Bladder microvascular endothelial cell (primary cell): ENCODE results near the gene ZNF222. TPM values are rescaled to one million over a fixed set of nuclear protein-coding genes. Genes with fewer than 3 reads are reported as not detected.

Source experiments
- total RNA-seq: library from RNA; depleted of rRNA; stranded (reverse); fragments of >200 nt; gene quantifications from 2 replicates; pipeline ENCODE4 v1.2.3, GENCODE V29; 2014

ZNF222 gene
- 3.6 and 5.9 TPM in 2 replicates for total RNA-seq

DNA sequence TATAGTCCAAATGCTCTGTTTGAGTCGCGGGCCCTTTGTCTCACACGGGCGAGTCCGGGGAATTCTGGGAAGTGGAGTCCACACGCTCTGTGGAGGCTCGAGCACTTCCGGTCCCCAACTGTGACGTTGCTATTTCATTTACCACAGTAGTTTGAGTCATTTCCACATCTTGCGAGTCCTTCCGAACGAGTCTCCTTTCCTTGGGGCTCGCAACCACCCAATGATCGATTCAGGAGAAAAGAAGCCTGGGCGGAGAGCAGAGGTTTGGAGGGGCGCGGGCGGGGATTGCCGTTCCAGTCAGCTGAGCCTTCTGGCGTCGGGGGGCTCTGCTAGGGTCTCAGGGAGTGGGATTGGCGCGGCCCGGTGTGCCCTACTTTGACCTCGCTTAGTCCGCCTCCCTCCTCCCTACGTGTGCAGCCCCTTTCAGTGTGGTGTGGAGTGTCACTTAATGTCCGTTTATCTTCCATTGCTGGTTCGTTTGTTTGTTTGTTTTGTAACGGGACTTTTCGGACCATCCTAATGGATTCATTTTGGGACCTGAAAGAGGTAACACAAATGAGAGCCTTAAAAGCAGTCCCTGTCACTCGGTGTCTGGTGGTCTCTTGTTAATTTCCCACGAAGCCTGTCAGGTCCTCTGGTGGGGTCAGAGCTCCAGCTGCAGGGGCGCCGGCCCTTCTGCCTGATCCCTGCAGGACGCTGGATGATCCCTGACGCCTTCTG, at the start of gene ZNF222:
Gene ZNF222 (plus strand): TSS at position 163 of the 720 bp plus-strand sequence. CDS start 58 bp downstream, at position 221.

DNA sequence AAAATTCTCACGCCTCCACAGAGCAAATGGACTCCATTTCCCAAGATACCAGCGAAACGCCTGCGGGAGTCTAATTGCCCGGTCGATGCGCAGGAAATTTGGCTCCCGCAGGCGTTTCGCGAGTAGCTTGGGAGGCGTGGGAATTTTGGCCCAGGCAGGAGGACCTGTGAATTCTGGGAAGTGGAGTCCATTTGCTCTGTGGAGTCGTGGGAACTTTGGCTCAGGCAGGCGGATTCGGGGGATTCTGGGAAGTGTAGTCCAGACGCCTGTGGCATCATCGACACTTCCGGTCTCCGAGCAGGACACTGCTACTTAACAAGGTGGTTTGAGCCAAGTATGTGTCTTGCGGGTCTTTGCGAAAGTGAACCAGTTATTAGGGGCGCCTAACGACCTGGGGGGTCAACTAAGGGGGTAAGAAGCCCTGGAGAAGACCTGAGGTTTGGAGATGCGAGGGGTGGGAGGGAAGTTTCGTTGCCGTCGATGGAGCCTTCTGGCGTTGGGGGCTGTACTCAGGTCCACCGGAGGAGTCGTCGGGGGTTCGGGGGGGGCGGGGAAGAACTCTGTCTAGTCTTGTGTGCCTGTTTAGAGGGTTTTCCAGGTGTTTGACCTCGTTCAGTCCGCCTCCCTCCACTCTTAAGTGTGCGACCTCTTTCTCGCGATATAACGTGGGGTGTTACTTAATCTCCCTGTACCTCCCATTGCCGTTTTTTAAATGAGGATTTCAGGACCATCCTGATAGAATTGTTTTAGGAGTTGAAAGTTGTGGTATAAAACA, 41.1 kb upstream of the ZNF222 start, which contains the start of gene ZNF155:
Gene ZNF155 (plus strand): TSS at position 277 of the 775 bp plus-strand sequence. CDS start 4,356 bp downstream, outside the sequence.

DNA sequence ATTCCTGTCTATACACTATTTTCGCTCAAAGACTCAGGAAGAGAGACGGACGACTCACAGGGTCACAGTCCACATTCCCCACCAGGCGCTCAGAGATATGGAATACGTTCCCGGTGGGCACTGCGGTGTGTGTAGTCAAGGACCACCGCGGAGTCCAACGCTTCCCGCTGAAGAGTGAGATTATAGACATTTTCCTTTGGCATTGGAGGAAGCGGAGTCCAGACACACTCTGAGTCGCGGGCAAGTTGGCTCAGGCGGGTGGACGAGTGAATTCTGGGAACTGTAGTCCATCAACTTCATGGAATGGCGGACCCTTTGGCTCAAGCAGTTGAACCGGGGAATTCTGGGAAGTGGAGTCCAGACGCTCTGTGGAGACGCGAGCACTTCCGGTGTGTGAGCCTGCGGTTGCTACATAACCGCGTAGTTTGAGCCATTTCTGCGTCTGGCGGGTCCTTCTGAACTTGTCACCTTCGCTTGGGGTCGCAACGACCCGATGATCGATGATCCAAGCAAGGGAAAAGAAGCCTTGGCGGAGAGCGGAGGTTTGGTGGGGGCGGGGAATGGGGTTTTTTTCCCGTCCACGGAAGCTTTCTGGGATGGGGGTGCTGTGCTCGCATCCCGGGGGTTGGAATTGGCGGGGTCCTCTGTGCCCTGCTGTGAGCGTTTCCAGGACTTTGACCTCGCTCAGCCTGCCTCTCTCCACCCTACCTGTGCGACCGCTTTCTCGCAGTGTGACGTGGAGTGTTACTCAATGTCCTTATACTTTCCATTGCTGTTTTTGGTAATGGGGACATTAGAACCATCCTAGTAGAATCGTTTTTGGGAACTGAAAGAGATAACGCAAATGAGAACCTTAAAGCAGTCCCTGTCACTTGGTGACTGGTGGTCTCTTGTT, 22.4 kb upstream of the ZNF222 start, which contains the start of gene ZNF230:
Gene ZNF230 (plus strand): TSS at position 392 of the 895 bp plus-strand sequence. CDS start 4,122 bp downstream, outside the sequence.

DNA sequence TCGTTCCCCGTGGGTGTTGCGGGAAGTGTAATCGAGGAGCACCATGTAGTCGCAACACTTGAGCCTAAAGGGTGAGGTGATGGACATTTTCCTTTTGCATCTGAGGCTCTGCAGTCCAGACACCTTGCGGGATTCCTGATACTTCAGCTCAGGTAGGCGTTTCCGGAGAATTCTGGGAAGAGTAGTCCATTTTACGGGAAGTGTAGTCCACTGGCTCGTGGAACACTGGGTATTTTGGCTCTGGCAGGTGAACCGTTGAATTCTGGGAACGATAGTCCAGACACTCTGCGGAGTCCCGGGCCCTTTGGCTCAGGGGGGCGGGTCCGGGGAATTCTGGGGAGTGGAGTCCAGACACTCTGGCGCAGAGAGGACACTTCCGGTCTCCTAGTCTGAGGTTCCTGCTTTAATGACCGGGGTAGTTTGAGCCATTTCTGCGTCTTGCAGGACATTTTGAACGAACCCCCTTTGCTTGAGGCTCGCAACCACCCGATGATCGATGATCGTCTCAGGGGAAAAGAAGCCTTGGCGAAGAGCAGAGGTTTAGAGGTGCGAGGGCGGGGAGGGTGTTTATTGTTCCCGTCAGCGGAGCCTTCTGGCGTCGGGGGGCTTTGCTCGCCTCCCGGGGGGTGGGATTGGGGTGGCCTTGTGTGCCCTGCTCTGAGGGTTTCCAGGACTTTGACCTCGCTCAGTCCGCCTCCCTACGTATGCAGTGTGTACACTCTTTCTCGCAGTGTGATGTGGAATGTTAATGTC, 26.6 kb downstream of the ZNF222 start, which contains the start of gene ZNF223:
Gene ZNF223 (plus strand): TSS at position 387 of the 753 bp plus-strand sequence. CDS start 3,141 bp downstream, outside the sequence.

DNA sequence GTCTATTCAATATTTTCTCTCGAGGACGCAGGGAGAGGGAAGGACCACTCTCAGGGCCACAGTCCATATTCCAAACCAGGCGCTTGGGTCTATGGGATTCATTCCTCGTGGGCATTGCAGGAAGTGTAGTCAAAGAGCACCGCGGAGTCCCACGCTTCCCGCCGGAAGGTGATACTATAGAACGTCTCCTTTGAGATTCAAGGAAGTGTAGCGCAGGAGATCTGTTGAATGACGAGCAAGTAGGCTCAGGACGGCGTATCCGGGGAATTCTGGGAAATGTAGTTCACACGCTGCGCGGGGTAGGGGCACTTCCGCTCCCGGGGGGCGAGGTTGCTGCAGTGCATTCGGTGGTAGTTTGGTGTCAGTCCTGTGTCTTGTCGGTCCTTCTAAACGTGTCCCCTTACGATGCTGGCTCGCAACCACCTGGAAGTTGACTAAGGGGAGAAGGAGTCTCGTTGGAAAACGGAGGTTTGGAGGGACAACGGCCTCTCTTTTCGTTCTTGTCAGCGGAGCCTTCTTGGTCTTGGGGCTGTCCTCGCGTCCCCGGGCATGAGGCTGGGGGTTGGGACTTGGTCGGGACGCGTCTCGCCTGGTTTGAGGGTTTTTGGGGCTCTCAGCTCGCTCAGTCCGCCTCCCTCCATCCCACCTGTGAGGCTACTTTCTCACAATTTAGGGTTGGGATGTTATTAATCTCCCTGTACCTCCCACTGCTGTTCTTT, 46.8 kb downstream of the ZNF222 start, which contains the start of gene ZNF284:
Gene ZNF284 (plus strand): TSS at position 336 of the 719 bp plus-strand sequence. CDS start 4,231 bp downstream, outside the sequence.

Other genes with a start within 250 kb of the ZNF222 start
- 0.38 and 0.65 TPM in 2 replicates for gene KCNN4, start 244.4 kb upstream of the ZNF222 start, total RNA-seq
- gene LYPD5, start 222.9 kb upstream of the ZNF222 start, total RNA-seq = 0.19 and 0.32 TPM in 2 replicates
- 5.0 and 12.3 TPM in 2 replicates for gene ZNF283, start 198.1 kb upstream of the ZNF222 start, total RNA-seq
- 0.16 and 0.69 TPM in 2 replicates for gene ZNF404, start 141.4 kb upstream of the ZNF222 start, total RNA-seq
- gene ZNF45, start 90.1 kb upstream of the ZNF222 start, total RNA-seq = 11.5 and 19.4 TPM in 2 replicates
- 3.2 and 8.1 TPM in 2 replicates for gene ZNF221, start 74.2 kb upstream of the ZNF222 start, total RNA-seq
- gene ZNF155, start 41.2 kb upstream of the ZNF222 start, total RNA-seq = 3.9 and 7.8 TPM in 2 replicates
- 2.1 and 4.5 TPM in 2 replicates for gene ZNF230, start 22.4 kb upstream of the ZNF222 start, total RNA-seq
- gene ZNF223, start 26.7 kb downstream of the ZNF222 start, total RNA-seq = 2.8 and 6.5 TPM in 2 replicates
- 2.1 and 3.7 TPM in 2 replicates for gene ZNF284, start 46.8 kb downstream of the ZNF222 start, total RNA-seq
- gene ZNF224, start 69.0 kb downstream of the ZNF222 start, total RNA-seq = 18.9 and 29.8 TPM in 2 replicates
- 4.0 and 7.1 TPM in 2 replicates for gene ZNF225, start 88.0 kb downstream of the ZNF222 start, total RNA-seq
- 6.0 and 16.7 TPM in 2 replicates for gene ZNF234, start 116.2 kb downstream of the ZNF222 start, total RNA-seq
- 11.7 and 14.4 TPM in 2 replicates for gene ZNF226, start 139.7 kb downstream of the ZNF222 start, total RNA-seq
- gene ZNF227, start 187.2 kb downstream of the ZNF222 start, total RNA-seq = 13.4 and 22.0 TPM in 2 replicates
- 0.81 and 2.9 TPM in 2 replicates for gene ZNF233, start 234.5 kb downstream of the ZNF222 start, total RNA-seq